HCT116 (cell line): ENCODE results near the gene CLPX. TPM values are rescaled to one million over a fixed set of nuclear protein-coding genes. Genes with fewer than 3 reads are reported as not detected.

ENCODE experiments used
- ATAC-seq: fragments of 200-7000 bp; cut with Tn5 transposase; 2 replicates; pipeline ENCODE4 v1.9.1; 2020; ENCODE audit warnings: mild to moderate bottlenecking, moderate library complexity
- BruUV-seq: library from RNA; stranded (reverse); fragments of 400-500 nt; replicated peaks from 2 replicates; lab custom pipeline; 2021; lab: Mats Ljungman, UMichigan
- CTCF ChIA-PET: fragments of 300-600 bp; sonication (Branson Sonifier 250); formaldehyde crosslinking; loops from one replicate; lab custom pipeline; 2021; ENCODE audit warnings: antibody characterized with exemption; lab: Charles Lee
- POLR2A ChIA-PET: fragments of 300-600, 350-600 bp; sonication (Branson Sonifier 250); formaldehyde crosslinking; loops from one replicate; lab custom pipeline; 2021; ENCODE audit warnings: antibody characterized with exemption; lab: Charles Lee
- RAD21 ChIA-PET, 2 experiments: fragments of 300-600 bp; sonication (Branson Sonifier 250); formaldehyde crosslinking; loops; one replicate each; lab custom pipeline; 2023; ENCODE audit warnings: low total read pairs in 2 of 2; ENCODE audit not compliant: uncharacterized antibody in 2 of 2, unreplicated experiment in 2 of 2, low non-redundant PET in 1 of 2; lab: Charles Lee
- DNase-seq: peaks from one replicate; pipeline ENCODE4 v3.0.0-alpha.2; 2010; ENCODE audit warnings: low read depth, low spot score
- H2AFZ ChIP-seq: fragments of 200-600 bp; shearing (Covaris generic), sonication (generic); 2 replicates; pipeline ENCODE4 v1.6.1; 2017; ENCODE audit warnings: low read depth, mixed run types, mixed read lengths, antibody characterized with exemption, low read length; ENCODE audit not compliant: poor library complexity, severe bottlenecking
- H3K27ac ChIP-seq: 2 replicates; pipeline ENCODE4 v1.5.1; 2012; ENCODE audit warnings: low read depth, low read length
- H3K27me3 ChIP-seq: fragments of 200-600 bp; sonication (generic); 2 replicates; pipeline ENCODE4 v1.6.1; 2016; ENCODE audit warnings: mixed run types, low read length, mixed read lengths; ENCODE audit not compliant: insufficient read depth
- H3K36me3 ChIP-seq, 2 experiments: fragments of 200-500 bp in 1 of 2; fragments of 200-600 bp in 1 of 2; sonication (Bioruptor generic) in 1 of 2; sonication (generic) in 1 of 2; 2 replicates each; pipeline versions ENCODE4 v1.5.1 to v1.6.1; 2014 to 2016; ENCODE audit warnings: low read length in 2 of 2, inconsistent platforms in 1 of 2, mixed read lengths in 1 of 2, mixed run types in 1 of 2; ENCODE audit not compliant: insufficient read depth in 2 of 2, control insufficient read depth in 1 of 2
- H3K4me1 ChIP-seq, 2 experiments: fragments of 200-600 bp in 1 of 2; sonication (generic) in 1 of 2; 2 replicates each; pipeline versions ENCODE4 v1.5.1 to v1.6.1; 2012 to 2017; ENCODE audit warnings: low read length in 2 of 2, inconsistent platforms in 1 of 2, mild to moderate bottlenecking in 1 of 2, mixed read lengths in 1 of 2, mixed run types in 1 of 2, moderate library complexity in 1 of 2; ENCODE audit not compliant: insufficient read depth in 2 of 2, control insufficient read depth in 1 of 2
- H3K4me2 ChIP-seq: fragments of 200-600 bp; sonication (generic); 2 replicates; pipeline ENCODE4 v1.6.1; 2017; ENCODE audit warnings: mixed run types, low read length, mixed read lengths
- H3K4me3 ChIP-seq, 2 experiments: fragments of 200-600 bp in 1 of 2; sonication (generic) in 1 of 2; replicated peaks in 1 of 2; 2 replicates each; pipeline ENCODE4 v1.5.1; 2011 to 2016; ENCODE audit warnings: low read length in 2 of 2, control low read depth in 1 of 2, low read depth in 1 of 2, mild to moderate bottlenecking in 1 of 2, mixed read lengths in 1 of 2, mixed run types in 1 of 2
- H3K79me2 ChIP-seq: fragments of 200-600 bp; sonication (generic); 2 replicates; pipeline ENCODE4 v1.6.1; 2017; ENCODE audit warnings: mild to moderate bottlenecking, mixed run types, low read length, moderate library complexity, mixed read lengths; ENCODE audit not compliant: insufficient read depth
- H3K9ac ChIP-seq: fragments of 200-600 bp; sonication (generic); 2 replicates; pipeline ENCODE4 v1.6.1; 2016; ENCODE audit warnings: low read length, mixed read lengths
- H3K9me2 ChIP-seq: fragments of 200-600 bp; sonication (generic), shearing (Covaris generic); 2 replicates; pipeline ENCODE4 v1.6.1; 2017; ENCODE audit warnings: mixed run types, mild to moderate bottlenecking, moderate library complexity; ENCODE audit not compliant: insufficient read depth
- H3K9me3 ChIP-seq, 2 experiments: fragments of 200-500 bp in 1 of 2; fragments of 200-600 bp in 1 of 2; sonication (Bioruptor generic) in 1 of 2; sonication (generic) in 1 of 2; 2 replicates each; pipeline ENCODE4 v1.6.1; 2014 to 2017; ENCODE audit warnings: low read length in 2 of 2, mixed read lengths in 2 of 2, inconsistent platforms in 1 of 2, low read depth in 1 of 2, mild to moderate bottlenecking in 1 of 2, mixed run types in 1 of 2, moderate library complexity in 1 of 2; ENCODE audit not compliant: control insufficient read depth in 1 of 2, insufficient read depth in 1 of 2
- H4K20me1 ChIP-seq: fragments of 200-600 bp; sonication (generic), shearing (Covaris generic); 2 replicates; pipeline ENCODE4 v1.6.1; 2017; ENCODE audit warnings: mixed run types, mild to moderate bottlenecking, moderate library complexity; ENCODE audit not compliant: insufficient read depth
- EGR1 ChIP-seq: IDR thresholded peaks from 2 replicates; pipeline ENCODE4 v1.6.1; 2012; ENCODE audit warnings: low read depth
- ELF1 ChIP-seq: IDR thresholded peaks from 2 replicates; pipeline ENCODE4 v1.6.1; 2012; ENCODE audit warnings: low read depth, borderline replicate concordance
- EZH2 ChIP-seq: fragments of 200-600 bp; sonication (generic); IDR thresholded peaks from 2 replicates; pipeline ENCODE4 v1.6.1; 2017; ENCODE audit warnings: antibody characterized with exemption, mixed run types
- EZH2phosphoT487 ChIP-seq: fragments of 200-600 bp; IDR thresholded peaks from 2 replicates; pipeline ENCODE4 v1.6.1; 2018; ENCODE audit warnings: antibody characterized with exemption, borderline replicate concordance
- FOSL1 ChIP-seq: IDR thresholded peaks from 2 replicates; pipeline ENCODE4 v1.6.1; 2012; ENCODE audit warnings: low read depth
- RAD21 ChIP-seq: IDR thresholded peaks from 2 replicates; pipeline ENCODE4 v1.6.1; 2012; ENCODE audit warnings: low read depth, mild to moderate bottlenecking
- SIN3A ChIP-seq: IDR thresholded peaks from 2 replicates; pipeline ENCODE4 v1.6.1; 2012; ENCODE audit warnings: low read depth
- SRF ChIP-seq: IDR thresholded peaks from 2 replicates; pipeline ENCODE4 v1.6.1; 2012; ENCODE audit warnings: low read depth
- TCF7L2 ChIP-seq: IDR thresholded peaks from 2 replicates; pipeline ENCODE4 v1.7.0; 2011; ENCODE audit warnings: borderline replicate concordance, inconsistent platforms; ENCODE audit not compliant: insufficient read depth, insufficient read length; ENCODE audit errors: extremely low read depth
- ZFX ChIP-seq: fragments of 450-650 bp; IDR thresholded peaks from 2 replicates; pipeline ENCODE4 v1.6.1; 2017
- ZNF274 ChIP-seq: fragments of 200-500 bp; sonication (Bioruptor generic); IDR thresholded peaks from 2 replicates; pipeline ENCODE4 v1.6.1; 2014; ENCODE audit warnings: mild to moderate bottlenecking, low read depth, low read length, inconsistent platforms
- intact Hi-C: fragments of 100-400 bp; cut with micrococcal nuclease; formaldehyde crosslinking; loops from 2 replicates; pipeline ENCODE4 v1.10.0; 2022
- total RNA-seq: library from RNA; stranded (reverse); gene quantifications from one replicate; pipeline ENCODE4 v1.2.1, GENCODE V29; 2021; ENCODE audit not compliant: unreplicated experiment

Gene CLPX
- total RNA-seq, 1 experiment from 2014 or later: 64.1 TPM

GRCh38 chr15:65176056-65176455 lies 9.1 kb downstream of the CLPX start:
- peaks cover 32 to 42% of the 10 kb centered on the region in 2 experiments for H3K36me3 ChIP-seq
- peaks cover 0 to 8% of the 10 kb centered on the region in 2 experiments; a peak in 1 of 4 replicates for H3K4me1 ChIP-seq
- no peaks in the 10 kb centered on the region for H3K27me3 ChIP-seq
- H3K4me3 ChIP-seq: no peak overlapping the region
- no peak overlapping the region for H3K4me2 ChIP-seq
- ChIA-PET RAD21 (no interaction called here), CTCF (no interaction called here), POLR2A (no interaction called here)
- H4K20me1 ChIP-seq: no peaks in the 10 kb centered on the region
- H3K9me3 ChIP-seq: no peaks in the 10 kb centered on the region
- TF ChIP-seq TCF7L2 (no peak), ZFX (no peak), EGR1 (no peak), RAD21 (no peak), ELF1 (no peak)
- H3K9me2 ChIP-seq: no peaks in the 10 kb centered on the region
- DNase-seq: no peak
- H2AFZ ChIP-seq: no peak overlapping the region
- no TSS peak for BruUV-seq
- peaks cover 40% of the 10 kb centered on the region for H3K79me2 ChIP-seq
- no peak for ATAC-seq
- intact Hi-C loops: loop anchor here (5.0 kb wide), 1 partner anchor 124 kb away; no protein-coding TSS in a partner anchor
- H3K27ac ChIP-seq: no peak overlapping the region
- no peak overlapping the region for H3K9ac ChIP-seq

- no peak overlapping the region for H3K27ac ChIP-seq
- RAD21 ChIA-PET: no interaction called here
- peaks cover 36% of the 10 kb centered on the region for H3K79me2 ChIP-seq
- POLR2A ChIA-PET: no interaction called here
- no peaks in the 10 kb centered on the region for H3K27me3 ChIP-seq
- ATAC-seq (no peak), DNase-seq (no peak)
- TF ChIP-seq RAD21: no peak
- no peak for TF ChIP-seq SRF
- no peak for TF ChIP-seq ZNF274
- TF ChIP-seq SIN3A: no peak
- no peak for TF ChIP-seq EZH2
- TF ChIP-seq FOSL1: no peak
- TF ChIP-seq EZH2phosphoT487: no peak
- H3K9me2 ChIP-seq: no peaks in the 10 kb centered on the region
- H3K4me3 ChIP-seq: no peak overlapping the region
- intact Hi-C loops: loop anchor here (5.0 kb wide), 1 partner anchor 123 kb away; no protein-coding TSS in a partner anchor
- no peaks in the 10 kb centered on the region for H4K20me1 ChIP-seq
- no peak overlapping the region for H2AFZ ChIP-seq
- CTCF ChIA-PET: no interaction called here
- peaks cover 0 to 8% of the 10 kb centered on the region in 2 experiments; a peak in 1 of 4 replicates for H3K4me1 ChIP-seq
- no peak overlapping the region for H3K4me2 ChIP-seq
- no peak overlapping the region for H3K9ac ChIP-seq
- no TSS peak for BruUV-seq
- peaks cover 32 to 42% of the 10 kb centered on the region in 2 experiments for H3K36me3 ChIP-seq
- H3K9me3 ChIP-seq: no peaks in the 10 kb centered on the region
These were observed 9.6 kb downstream of the CLPX start for GRCh38 chr15:65175511-65175910.
